PC-3 (cell line): ENCODE measurements around the gene WDR7.
"Not testable (repeated sequence)": the region's sequence is repeated elsewhere in the genome, so short reads cannot be mapped to it uniquely, and the experiment has no call there.

Experiments
- EZH2 ChIP-seq: fragments of 300-600 bp; sonication (generic); IDR thresholded peaks from one replicate; pipeline ENCODE4 v1.6.1; 2017; ENCODE audit warnings: antibody characterized with exemption, mild to moderate bottlenecking, low read length; ENCODE audit not compliant: unreplicated experiment
- TF ChIP-seq, protein P1 (sequence below): fragments of 300-600 bp; sonication (generic); conservative IDR thresholded peaks from 2 replicates; pipeline ENCODE4 v1.5.1; 2017; ENCODE audit warnings: antibody characterized with exemption, low read depth, mild to moderate bottlenecking, low read length

GRCh38 chr18:56654280-56654679 is 3.1 kb downstream of the WDR7 start:
- TF ChIP-seq, protein P1, sequence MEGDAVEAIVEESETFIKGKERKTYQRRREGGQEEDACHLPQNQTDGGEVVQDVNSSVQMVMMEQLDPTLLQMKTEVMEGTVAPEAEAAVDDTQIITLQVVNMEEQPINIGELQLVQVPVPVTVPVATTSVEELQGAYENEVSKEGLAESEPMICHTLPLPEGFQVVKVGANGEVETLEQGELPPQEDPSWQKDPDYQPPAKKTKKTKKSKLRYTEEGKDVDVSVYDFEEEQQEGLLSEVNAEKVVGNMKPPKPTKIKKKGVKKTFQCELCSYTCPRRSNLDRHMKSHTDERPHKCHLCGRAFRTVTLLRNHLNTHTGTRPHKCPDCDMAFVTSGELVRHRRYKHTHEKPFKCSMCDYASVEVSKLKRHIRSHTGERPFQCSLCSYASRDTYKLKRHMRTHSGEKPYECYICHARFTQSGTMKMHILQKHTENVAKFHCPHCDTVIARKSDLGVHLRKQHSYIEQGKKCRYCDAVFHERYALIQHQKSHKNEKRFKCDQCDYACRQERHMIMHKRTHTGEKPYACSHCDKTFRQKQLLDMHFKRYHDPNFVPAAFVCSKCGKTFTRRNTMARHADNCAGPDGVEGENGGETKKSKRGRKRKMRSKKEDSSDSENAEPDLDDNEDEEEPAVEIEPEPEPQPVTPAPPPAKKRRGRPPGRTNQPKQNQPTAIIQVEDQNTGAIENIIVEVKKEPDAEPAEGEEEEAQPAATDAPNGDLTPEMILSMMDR = not testable (repeated sequence)
- TF ChIP-seq EZH2 = not testable (repeated sequence)
